ENCODE data around the gene USP19.

USP19 gene

GRCh38 chr3:49132073-49132436 lies 11.4 kb upstream of the USP19 start:
- TF ChIP-seq EZH2phosphoT487 (IDR thresholded peaks at IDR 0.05; ENCODE audit: low read length) (no peak), EZH2 (optimal IDR thresholded peaks at IDR 0.05; ENCODE audit: low read depth, low read length) (no peak), CTCF (IDR thresholded peaks at IDR 0.05; ENCODE audit: low read length) (no peak)
- no peak overlapping the region for H3K4me2 ChIP-seq (ENCODE audit: low read depth, low read length)
- no peaks in the 10 kb centered on the region for H3K9me3 ChIP-seq (replicated peaks; ENCODE audit: insufficient read depth, low read length)
- no peaks in the 10 kb centered on the region for H4K20me1 ChIP-seq (ENCODE audit: insufficient read depth, low read length)
- H3K79me2 ChIP-seq (ENCODE audit: low read length), result no peaks in the 10 kb centered on the region
- H2AFZ ChIP-seq (ENCODE audit: low read length), result no peak overlapping the region
- H3K27me3 ChIP-seq (replicated peaks; ENCODE audit: insufficient read depth, low read length), result no peaks in the 10 kb centered on the region
- DNase-seq, result no peak
- no peak overlapping the region for H3K4me3 ChIP-seq (ENCODE audit: low read length)
- H3K27ac ChIP-seq (ENCODE audit: low read length), result no peak overlapping the region
- H3K9me2 ChIP-seq (replicated peaks; ENCODE audit: insufficient read depth, low read length), result no peaks in the 10 kb centered on the region
- no peaks in the 10 kb centered on the region for H3F3A ChIP-seq (ENCODE audit: insufficient read depth, low read length)
- H3K36me3 ChIP-seq (replicated peaks; ENCODE audit: insufficient read depth, low read length), result no peaks in the 10 kb centered on the region
- no peak overlapping the region for H3K9ac ChIP-seq (ENCODE audit: low read length)
- no peaks in the 10 kb centered on the region for H3K4me1 ChIP-seq (ENCODE audit: low read length)

GRCh38 chr3:49131576-49131975 lies 11.0 kb upstream of the USP19 start:
- H3K9ac ChIP-seq (ENCODE audit: low read length), result no peak overlapping the region

GRCh38 chr3:49131040-49131439 lies 10.4 kb upstream of the USP19 start:
- H2AFZ ChIP-seq (ENCODE audit: low read length), result no peak overlapping the region
- TF ChIP-seq EZH2 (optimal IDR thresholded peaks at IDR 0.05; ENCODE audit: low read depth, low read length) (no peak), EZH2phosphoT487 (IDR thresholded peaks at IDR 0.05; ENCODE audit: low read length) (no peak), CTCF (IDR thresholded peaks at IDR 0.05; ENCODE audit: low read length) (no peak)
- no peaks in the 10 kb centered on the region for H3K36me3 ChIP-seq (replicated peaks; ENCODE audit: insufficient read depth, low read length)
- no peaks in the 10 kb centered on the region for H3K27me3 ChIP-seq (replicated peaks; ENCODE audit: insufficient read depth, low read length)
- H4K20me1 ChIP-seq (ENCODE audit: insufficient read depth, low read length), result no peaks in the 10 kb centered on the region
- DNase-seq, result no peak
- no peak overlapping the region for H3K4me2 ChIP-seq (ENCODE audit: low read depth, low read length)
- no peak overlapping the region for H3K27ac ChIP-seq (ENCODE audit: low read length)
- no peak overlapping the region for H3K9ac ChIP-seq (ENCODE audit: low read length)
- H3K79me2 ChIP-seq (ENCODE audit: low read length), result no peaks in the 10 kb centered on the region
- H3K9me2 ChIP-seq (replicated peaks; ENCODE audit: insufficient read depth, low read length), result no peaks in the 10 kb centered on the region
- no peaks in the 10 kb centered on the region for H3K4me1 ChIP-seq (ENCODE audit: low read length)
- no peak overlapping the region for H3K4me3 ChIP-seq (ENCODE audit: low read length)
- H3F3A ChIP-seq (ENCODE audit: insufficient read depth, low read length), result no peaks in the 10 kb centered on the region
- H3K9me3 ChIP-seq (replicated peaks; ENCODE audit: insufficient read depth, low read length), result no peaks in the 10 kb centered on the region

More at GRCh38 chr3:49131576-49131975, 11.0 kb upstream of the USP19 start:
- TF ChIP-seq EZH2phosphoT487 (IDR thresholded peaks at IDR 0.05; ENCODE audit: low read length) (no peak), CTCF (IDR thresholded peaks at IDR 0.05; ENCODE audit: low read length) (no peak), EZH2 (optimal IDR thresholded peaks at IDR 0.05; ENCODE audit: low read depth, low read length) (no peak)
- Histone ChIP-seq H3K9me2 (replicated peaks; ENCODE audit: insufficient read depth, low read length) (no peaks in the 10 kb centered on the region), H3F3A (ENCODE audit: insufficient read depth, low read length) (no peaks in the 10 kb centered on the region), H4K20me1 (ENCODE audit: insufficient read depth, low read length) (no peaks in the 10 kb centered on the region), H3K9me3 (replicated peaks; ENCODE audit: insufficient read depth, low read length) (no peaks in the 10 kb centered on the region), H3K79me2 (ENCODE audit: low read length) (no peaks in the 10 kb centered on the region), H2AFZ (ENCODE audit: low read length) (no peak overlapping the region), H3K4me1 (ENCODE audit: low read length) (no peaks in the 10 kb centered on the region), H3K36me3 (replicated peaks; ENCODE audit: insufficient read depth, low read length) (no peaks in the 10 kb centered on the region), H3K27ac (ENCODE audit: low read length) (no peak overlapping the region), H3K4me3 (ENCODE audit: low read length) (no peak overlapping the region), H3K27me3 (replicated peaks; ENCODE audit: insufficient read depth, low read length) (no peaks in the 10 kb centered on the region), H3K4me2 (ENCODE audit: low read depth, low read length) (no peak overlapping the region)
- no peak for DNase-seq

All from MM.1S (cell line).